Measurements from ENCODE around the gene MAST3. TPM values are rescaled to one million over a fixed set of nuclear protein-coding genes. Genes with fewer than 3 reads are reported as not detected.

The MAST3 gene
- total and polyA plus RNA-seq, 2 of the 13 experiments (the other 11 are each of a cell fraction or from before 2014, with no cell fraction given), result 4.1 to 4.6 TPM

DNA sequence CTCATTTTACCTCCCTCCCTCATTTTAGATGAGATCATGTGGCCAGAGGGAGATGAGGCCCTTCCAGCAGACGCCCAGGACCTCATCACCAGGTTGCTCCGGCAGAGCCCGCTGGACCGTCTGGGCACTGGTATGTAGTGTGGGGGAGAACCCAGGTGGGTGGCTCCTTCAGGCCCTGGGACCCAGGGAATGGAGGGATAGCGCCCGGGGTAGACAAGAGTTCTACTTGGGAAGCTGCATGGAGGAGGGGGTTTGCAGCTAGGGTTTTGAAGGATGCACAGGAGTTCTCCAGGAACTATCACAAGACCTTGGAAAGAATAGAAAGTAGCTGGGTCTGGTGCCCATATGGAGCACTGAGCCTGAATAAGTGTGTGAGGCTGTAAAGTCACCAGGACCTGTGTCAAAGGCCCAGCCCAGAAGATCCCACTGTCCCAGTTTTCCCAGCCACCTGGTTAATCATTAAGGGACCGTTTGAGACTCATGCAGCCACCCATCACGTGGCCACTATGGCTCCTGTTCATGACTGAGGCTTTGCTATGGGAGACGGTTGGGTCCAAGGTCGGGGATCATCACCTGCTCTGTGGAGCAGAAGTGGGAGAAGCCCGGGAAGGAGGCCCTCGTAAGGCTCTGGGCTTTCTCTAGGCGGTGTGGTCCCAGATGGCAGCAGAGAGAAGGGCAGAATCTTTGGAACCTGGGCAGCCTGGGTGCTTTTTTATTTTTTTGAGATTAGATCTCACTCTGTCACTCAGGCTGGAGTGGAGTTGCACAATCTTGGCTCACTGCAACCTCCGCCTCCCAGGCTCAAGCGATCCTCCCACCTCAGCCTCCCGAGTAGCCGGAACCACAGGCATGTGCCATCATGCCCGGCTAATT is 38.4 kb downstream of the MAST3 start (continued):
- TF ChIP-seq KDM1A (CRISPR knock-in tag; IDR thresholded peaks at IDR 0.05) (peak; percentile 78; the same call in 1 of the 2 replicates), CBX5 (CRISPR knock-in tag; IDR thresholded peaks at IDR 0.05; ENCODE audit: borderline replicate concordance) (no peak), SMAD1 (CRISPR knock-in tag; IDR thresholded peaks at IDR 0.05; ENCODE audit: borderline replicate concordance, low read depth) (no peak), ELF3 (CRISPR knock-in tag; IDR thresholded peaks at IDR 0.05) (no peak), ZNF337 (CRISPR knock-in tag; IDR thresholded peaks at IDR 0.05; ENCODE audit: borderline replicate concordance, low read depth) (peak; percentile 93; the same call in 1 of the 2 replicates), ZNF234 (CRISPR knock-in tag; conservative IDR thresholded peaks at IDR 0.05) (no peak), ZFP36 (IDR thresholded peaks at IDR 0.05; ENCODE audit: borderline replicate concordance, low read depth, low read length, partially characterized antibody) (no peak), PHF8 (CRISPR knock-in tag; IDR thresholded peaks at IDR 0.05) (no peak)
- TF ChIP-seq, protein P1, sequence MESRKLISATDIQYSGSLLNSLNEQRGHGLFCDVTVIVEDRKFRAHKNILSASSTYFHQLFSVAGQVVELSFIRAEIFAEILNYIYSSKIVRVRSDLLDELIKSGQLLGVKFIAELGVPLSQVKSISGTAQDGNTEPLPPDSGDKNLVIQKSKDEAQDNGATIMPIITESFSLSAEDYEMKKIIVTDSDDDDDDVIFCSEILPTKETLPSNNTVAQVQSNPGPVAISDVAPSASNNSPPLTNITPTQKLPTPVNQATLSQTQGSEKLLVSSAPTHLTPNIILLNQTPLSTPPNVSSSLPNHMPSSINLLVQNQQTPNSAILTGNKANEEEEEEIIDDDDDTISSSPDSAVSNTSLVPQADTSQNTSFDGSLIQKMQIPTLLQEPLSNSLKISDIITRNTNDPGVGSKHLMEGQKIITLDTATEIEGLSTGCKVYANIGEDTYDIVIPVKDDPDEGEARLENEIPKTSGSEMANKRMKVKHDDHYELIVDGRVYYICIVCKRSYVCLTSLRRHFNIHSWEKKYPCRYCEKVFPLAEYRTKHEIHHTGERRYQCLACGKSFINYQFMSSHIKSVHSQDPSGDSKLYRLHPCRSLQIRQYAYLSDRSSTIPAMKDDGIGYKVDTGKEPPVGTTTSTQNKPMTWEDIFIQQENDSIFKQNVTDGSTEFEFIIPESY (CRISPR knock-in tag; IDR thresholded peaks at IDR 0.05), result no peak; the same call in 1 of the 2 replicates
- TF ChIP-seq, protein P2, sequence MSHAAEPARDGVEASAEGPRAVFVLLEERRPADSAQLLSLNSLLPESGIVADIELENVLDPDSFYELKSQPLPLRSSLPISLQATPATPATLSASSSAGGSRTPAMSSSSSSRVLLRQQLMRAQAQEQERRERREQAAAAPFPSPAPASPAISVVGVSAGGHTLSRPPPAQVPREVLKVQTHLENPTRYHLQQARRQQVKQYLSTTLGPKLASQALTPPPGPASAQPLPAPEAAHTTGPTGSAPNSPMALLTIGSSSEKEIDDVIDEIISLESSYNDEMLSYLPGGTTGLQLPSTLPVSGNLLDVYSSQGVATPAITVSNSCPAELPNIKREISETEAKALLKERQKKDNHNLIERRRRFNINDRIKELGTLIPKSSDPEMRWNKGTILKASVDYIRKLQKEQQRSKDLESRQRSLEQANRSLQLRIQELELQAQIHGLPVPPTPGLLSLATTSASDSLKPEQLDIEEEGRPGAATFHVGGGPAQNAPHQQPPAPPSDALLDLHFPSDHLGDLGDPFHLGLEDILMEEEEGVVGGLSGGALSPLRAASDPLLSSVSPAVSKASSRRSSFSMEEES (CRISPR knock-in tag; IDR thresholded peaks at IDR 0.05), result peak; percentile 98
- TF ChIP-seq, protein P3, sequence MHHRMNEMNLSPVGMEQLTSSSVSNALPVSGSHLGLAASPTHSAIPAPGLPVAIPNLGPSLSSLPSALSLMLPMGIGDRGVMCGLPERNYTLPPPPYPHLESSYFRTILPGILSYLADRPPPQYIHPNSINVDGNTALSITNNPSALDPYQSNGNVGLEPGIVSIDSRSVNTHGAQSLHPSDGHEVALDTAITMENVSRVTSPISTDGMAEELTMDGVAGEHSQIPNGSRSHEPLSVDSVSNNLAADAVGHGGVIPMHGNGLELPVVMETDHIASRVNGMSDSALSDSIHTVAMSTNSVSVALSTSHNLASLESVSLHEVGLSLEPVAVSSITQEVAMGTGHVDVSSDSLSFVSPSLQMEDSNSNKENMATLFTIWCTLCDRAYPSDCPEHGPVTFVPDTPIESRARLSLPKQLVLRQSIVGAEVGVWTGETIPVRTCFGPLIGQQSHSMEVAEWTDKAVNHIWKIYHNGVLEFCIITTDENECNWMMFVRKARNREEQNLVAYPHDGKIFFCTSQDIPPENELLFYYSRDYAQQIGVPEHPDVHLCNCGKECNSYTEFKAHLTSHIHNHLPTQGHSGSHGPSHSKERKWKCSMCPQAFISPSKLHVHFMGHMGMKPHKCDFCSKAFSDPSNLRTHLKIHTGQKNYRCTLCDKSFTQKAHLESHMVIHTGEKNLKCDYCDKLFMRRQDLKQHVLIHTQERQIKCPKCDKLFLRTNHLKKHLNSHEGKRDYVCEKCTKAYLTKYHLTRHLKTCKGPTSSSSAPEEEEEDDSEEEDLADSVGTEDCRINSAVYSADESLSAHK (CRISPR knock-in tag; IDR thresholded peaks at IDR 0.05; ENCODE audit: borderline replicate concordance), result no peak
- TF ChIP-seq, protein P4, sequence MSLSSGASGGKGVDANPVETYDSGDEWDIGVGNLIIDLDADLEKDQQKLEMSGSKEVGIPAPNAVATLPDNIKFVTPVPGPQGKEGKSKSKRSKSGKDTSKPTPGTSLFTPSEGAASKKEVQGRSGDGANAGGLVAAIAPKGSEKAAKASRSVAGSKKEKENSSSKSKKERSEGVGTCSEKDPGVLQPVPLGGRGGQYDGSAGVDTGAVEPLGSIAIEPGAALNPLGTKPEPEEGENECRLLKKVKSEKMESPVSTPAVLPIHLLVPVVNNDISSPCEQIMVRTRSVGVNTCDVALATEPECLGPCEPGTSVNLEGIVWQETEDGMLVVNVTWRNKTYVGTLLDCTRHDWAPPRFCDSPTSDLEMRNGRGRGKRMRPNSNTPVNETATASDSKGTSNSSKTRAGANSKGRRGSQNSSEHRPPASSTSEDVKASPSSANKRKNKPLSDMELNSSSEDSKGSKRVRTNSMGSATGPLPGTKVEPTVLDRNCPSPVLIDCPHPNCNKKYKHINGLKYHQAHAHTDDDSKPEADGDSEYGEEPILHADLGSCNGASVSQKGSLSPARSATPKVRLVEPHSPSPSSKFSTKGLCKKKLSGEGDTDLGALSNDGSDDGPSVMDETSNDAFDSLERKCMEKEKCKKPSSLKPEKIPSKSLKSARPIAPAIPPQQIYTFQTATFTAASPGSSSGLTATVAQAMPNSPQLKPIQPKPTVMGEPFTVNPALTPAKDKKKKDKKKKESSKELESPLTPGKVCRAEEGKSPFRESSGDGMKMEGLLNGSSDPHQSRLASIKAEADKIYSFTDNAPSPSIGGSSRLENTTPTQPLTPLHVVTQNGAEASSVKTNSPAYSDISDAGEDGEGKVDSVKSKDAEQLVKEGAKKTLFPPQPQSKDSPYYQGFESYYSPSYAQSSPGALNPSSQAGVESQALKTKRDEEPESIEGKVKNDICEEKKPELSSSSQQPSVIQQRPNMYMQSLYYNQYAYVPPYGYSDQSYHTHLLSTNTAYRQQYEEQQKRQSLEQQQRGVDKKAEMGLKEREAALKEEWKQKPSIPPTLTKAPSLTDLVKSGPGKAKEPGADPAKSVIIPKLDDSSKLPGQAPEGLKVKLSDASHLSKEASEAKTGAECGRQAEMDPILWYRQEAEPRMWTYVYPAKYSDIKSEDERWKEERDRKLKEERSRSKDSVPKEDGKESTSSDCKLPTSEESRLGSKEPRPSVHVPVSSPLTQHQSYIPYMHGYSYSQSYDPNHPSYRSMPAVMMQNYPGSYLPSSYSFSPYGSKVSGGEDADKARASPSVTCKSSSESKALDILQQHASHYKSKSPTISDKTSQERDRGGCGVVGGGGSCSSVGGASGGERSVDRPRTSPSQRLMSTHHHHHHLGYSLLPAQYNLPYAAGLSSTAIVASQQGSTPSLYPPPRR (CRISPR knock-in tag; IDR thresholded peaks at IDR 0.05; ENCODE audit: borderline replicate concordance), result no peak
- TF ChIP-seq, protein P5, sequence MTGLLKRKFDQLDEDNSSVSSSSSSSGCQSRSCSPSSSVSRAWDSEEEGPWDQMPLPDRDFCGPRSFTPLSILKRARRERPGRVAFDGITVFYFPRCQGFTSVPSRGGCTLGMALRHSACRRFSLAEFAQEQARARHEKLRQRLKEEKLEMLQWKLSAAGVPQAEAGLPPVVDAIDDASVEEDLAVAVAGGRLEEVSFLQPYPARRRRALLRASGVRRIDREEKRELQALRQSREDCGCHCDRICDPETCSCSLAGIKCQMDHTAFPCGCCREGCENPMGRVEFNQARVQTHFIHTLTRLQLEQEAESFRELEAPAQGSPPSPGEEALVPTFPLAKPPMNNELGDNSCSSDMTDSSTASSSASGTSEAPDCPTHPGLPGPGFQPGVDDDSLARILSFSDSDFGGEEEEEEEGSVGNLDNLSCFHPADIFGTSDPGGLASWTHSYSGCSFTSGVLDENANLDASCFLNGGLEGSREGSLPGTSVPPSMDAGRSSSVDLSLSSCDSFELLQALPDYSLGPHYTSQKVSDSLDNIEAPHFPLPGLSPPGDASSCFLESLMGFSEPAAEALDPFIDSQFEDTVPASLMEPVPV (CRISPR knock-in tag; IDR thresholded peaks at IDR 0.05), result no peak

Data from HepG2 (cell line).